ENCODE data around the gene HDAC4.

HDAC4 gene

GRCh38 chr2:239106966-239107365 lies 293.9 kb downstream of the HDAC4 start:
- no peak for DNase-seq (ENCODE audit: low spot score)
- TF ChIP-seq CTCF (IDR thresholded peaks at IDR 0.05; ENCODE audit: extremely low read depth, insufficient read depth, missing control alignments): no peak
- in situ Hi-C loops (cut with MboI; ENCODE audit: low pct_unique_long_range_greater_than_20kb, low sequenced_read_pairs, unreplicated experiment): no loop called here

GRCh38 chr2:239106314-239106908 lies 294.4 kb downstream of the HDAC4 start:
- peak; percentile 51 for TF ChIP-seq CTCF (IDR thresholded peaks at IDR 0.05; ENCODE audit: extremely low read depth, insufficient read depth, missing control alignments)
- in situ Hi-C loops (cut with MboI; ENCODE audit: low pct_unique_long_range_greater_than_20kb, low sequenced_read_pairs, unreplicated experiment): no loop called here
- peak; percentile 71 for DNase-seq (ENCODE audit: low spot score)

DNA sequence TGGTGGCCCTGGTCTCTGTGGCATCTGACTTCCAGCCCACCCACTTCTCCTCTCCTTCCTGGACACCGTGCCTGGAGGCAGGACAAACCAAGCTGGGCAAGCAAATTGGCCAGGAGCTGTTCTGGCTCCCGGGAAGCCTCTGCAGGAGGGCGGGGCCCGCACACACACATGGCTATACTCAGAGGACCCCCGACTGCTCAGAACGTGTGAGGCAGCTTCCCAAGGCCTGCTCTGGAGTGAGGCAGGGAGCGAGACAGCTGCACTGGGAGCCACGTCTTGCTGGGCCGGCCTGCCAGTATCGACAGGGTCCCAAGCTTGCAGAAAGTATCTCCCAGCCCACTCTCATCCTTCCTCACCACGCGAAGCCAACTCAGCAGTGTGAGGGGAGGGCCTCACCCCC lies 295.6 kb downstream of the HDAC4 start:
- DNase-seq (ENCODE audit: low spot score): no peak
- TF ChIP-seq CTCF (IDR thresholded peaks at IDR 0.05; ENCODE audit: extremely low read depth, insufficient read depth, missing control alignments): no peak
- in situ Hi-C loops (cut with MboI; ENCODE audit: low pct_unique_long_range_greater_than_20kb, low sequenced_read_pairs, unreplicated experiment): no loop called here

DNA sequence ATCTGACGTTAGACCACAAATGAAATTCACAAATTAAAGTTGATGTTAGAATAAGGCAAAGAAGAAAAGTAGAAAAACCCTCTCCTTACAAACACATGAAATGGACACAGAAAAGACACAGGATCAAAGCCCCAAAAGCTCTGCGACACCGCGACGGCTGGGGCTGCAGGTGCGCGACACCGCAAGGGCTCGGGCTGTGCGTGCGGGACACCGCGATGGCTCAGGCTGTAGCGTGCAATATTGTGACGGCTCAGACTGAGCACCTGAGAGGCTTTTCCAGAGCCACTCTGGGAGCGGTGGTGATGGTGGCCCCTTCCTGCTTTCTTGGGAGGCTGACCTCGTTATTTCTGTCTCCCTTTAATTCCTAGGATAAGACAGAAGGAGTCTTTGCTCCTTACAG lies 296.0 kb downstream of the HDAC4 start:
- DNase-seq (ENCODE audit: low spot score): no peak
- in situ Hi-C loops (cut with MboI; ENCODE audit: low pct_unique_long_range_greater_than_20kb, low sequenced_read_pairs, unreplicated experiment): no loop called here
- TF ChIP-seq CTCF (IDR thresholded peaks at IDR 0.05; ENCODE audit: extremely low read depth, insufficient read depth, missing control alignments): no peak

- TF ChIP-seq CTCF (IDR thresholded peaks at IDR 0.05; ENCODE audit: extremely low read depth, insufficient read depth, missing control alignments): no peak
- in situ Hi-C loops (cut with MboI; ENCODE audit: low pct_unique_long_range_greater_than_20kb, low sequenced_read_pairs, unreplicated experiment): no loop called here
- DNase-seq (ENCODE audit: low spot score): no peak
Observed at GRCh38 chr2:239103125-239104098, 297.4 kb downstream of the HDAC4 start.

- in situ Hi-C loops (cut with MboI; ENCODE audit: low pct_unique_long_range_greater_than_20kb, low sequenced_read_pairs, unreplicated experiment): no loop called here
- no peak for DNase-seq (ENCODE audit: low spot score)
- no peak for TF ChIP-seq CTCF (IDR thresholded peaks at IDR 0.05; ENCODE audit: extremely low read depth, insufficient read depth, missing control alignments)
Observed at GRCh38 chr2:239102266-239102665, 298.6 kb downstream of the HDAC4 start.

Data from GM13977 (cell line).